SJSA1 (cell line): ENCODE measurements around the gene FJX1. TPM values are rescaled to one million over a fixed set of nuclear protein-coding genes. Genes with fewer than 3 reads are reported as not detected.

Experiments
- DNase-seq, 2 experiments: peaks; one replicate each; pipeline ENCODE4 v3.0.0-alpha.2; 2015 to 2020; ENCODE audit warnings: low spot score in 2 of 2, low read depth in 1 of 2
- H3K27ac ChIP-seq: fragments of 250-450 bp; sonication (Bioruptor Pico); 2 replicates; pipeline ENCODE4 v1.5.1; 2020; ENCODE audit warnings: mild to moderate bottlenecking, moderate library complexity
- H3K27me3 ChIP-seq: fragments of 250-450 bp; sonication (Bioruptor Pico); replicated peaks from 2 replicates; pipeline ENCODE4 v1.5.1; 2020; ENCODE audit warnings: mild to moderate bottlenecking, moderate library complexity
- H3K36me3 ChIP-seq: fragments of 250-450 bp; sonication (Bioruptor Pico); 2 replicates; pipeline ENCODE4 v1.5.1; 2020; ENCODE audit warnings: mild to moderate bottlenecking
- H3K4me1 ChIP-seq: fragments of 250-450 bp; sonication (Bioruptor Pico); replicated peaks from 2 replicates; pipeline ENCODE4 v1.6.1; 2021; ENCODE audit warnings: mild to moderate bottlenecking
- H3K4me3 ChIP-seq: fragments of 250-450 bp; sonication (Bioruptor Pico); 2 replicates; pipeline ENCODE4 v1.5.1; 2020; ENCODE audit warnings: mild to moderate bottlenecking
- H3K9me3 ChIP-seq: fragments of 250-450 bp; sonication (Bioruptor Pico); replicated peaks from 2 replicates; pipeline ENCODE4 v1.5.1; 2020; ENCODE audit warnings: mild to moderate bottlenecking
- total RNA-seq: library from RNA; depleted of rRNA; stranded (reverse); fragments of >200 nt; shearing (Covaris generic); gene quantifications from 2 replicates; pipeline ENCODE4 v1.2.3, GENCODE V29; 2014

FJX1 gene
- total RNA-seq, 1 experiment from 2014 or later: 31.7 TPM

- Histone ChIP-seq H3K4me3 (no peak overlapping the region), H3K4me1 (peaks cover 69% of the 10 kb centered on the region), H3K27me3 (no peaks in the 10 kb centered on the region), H3K36me3 (no peaks in the 10 kb centered on the region), H3K27ac (no peak overlapping the region), H3K9me3 (no peaks in the 10 kb centered on the region)
- DNase-seq: no peak
Measured at GRCh38 chr11:35590412-35590811, 27.8 kb upstream of the FJX1 start.

GRCh38 chr11:35593143-35593542 is 25.1 kb upstream of the FJX1 start:
- no peak overlapping the region for H3K4me3 ChIP-seq
- peak; percentile 80 to 83 for DNase-seq
- H3K4me1 ChIP-seq: peaks cover 67% of the 10 kb centered on the region
- no peaks in the 10 kb centered on the region; the same call in 1 of the 2 replicates for H3K9me3 ChIP-seq
- no peaks in the 10 kb centered on the region for H3K27me3 ChIP-seq
- peak overlapping the region; percentile 45; the same call in 1 of the 2 replicates for H3K27ac ChIP-seq
- no peaks in the 10 kb centered on the region for H3K36me3 ChIP-seq

GRCh38 chr11:35594680-35595079 is 23.6 kb upstream of the FJX1 start:
- H3K27ac ChIP-seq: no peak overlapping the region
- DNase-seq: no peak
- H3K4me1 ChIP-seq: peaks cover 60% of the 10 kb centered on the region
- H3K4me3 ChIP-seq: no peak overlapping the region
- H3K27me3 ChIP-seq: no peaks in the 10 kb centered on the region
- no peaks in the 10 kb centered on the region; the same call in 1 of the 2 replicates for H3K9me3 ChIP-seq
- no peaks in the 10 kb centered on the region for H3K36me3 ChIP-seq

- Histone ChIP-seq H3K9me3 (no peaks in the 10 kb centered on the region; the same call in 1 of the 2 replicates), H3K27me3 (no peaks in the 10 kb centered on the region), H3K4me3 (no peak overlapping the region), H3K27ac (no peak overlapping the region), H3K4me1 (peaks cover 36% of the 10 kb centered on the region), H3K36me3 (no peaks in the 10 kb centered on the region)
- DNase-seq: no peak
Measured at GRCh38 chr11:35598254-35599125, 19.8 kb upstream of the FJX1 start.

- Histone ChIP-seq H3K4me3 (no peak overlapping the region), H3K9me3 (no peaks in the 10 kb centered on the region; the same call in 1 of the 2 replicates), H3K27ac (no peak overlapping the region), H3K4me1 (peaks cover 30% of the 10 kb centered on the region), H3K27me3 (no peaks in the 10 kb centered on the region), H3K36me3 (no peaks in the 10 kb centered on the region)
- no peak for DNase-seq
Measured at GRCh38 chr11:35600331-35600838, 17.9 kb upstream of the FJX1 start.

GRCh38 chr11:35602160-35602793 is 16.0 kb upstream of the FJX1 start:
- Histone ChIP-seq H3K9me3 (no peaks in the 10 kb centered on the region), H3K4me1 (peaks cover 16% of the 10 kb centered on the region), H3K4me3 (no peak overlapping the region), H3K27me3 (no peaks in the 10 kb centered on the region), H3K27ac (no peak overlapping the region), H3K36me3 (no peaks in the 10 kb centered on the region)
- DNase-seq: no peak

GRCh38 chr11:35602979-35603378 is 15.3 kb upstream of the FJX1 start:
- Histone ChIP-seq H3K4me3 (no peak overlapping the region), H3K9me3 (no peaks in the 10 kb centered on the region), H3K27ac (no peak overlapping the region), H3K36me3 (no peaks in the 10 kb centered on the region), H3K27me3 (no peaks in the 10 kb centered on the region), H3K4me1 (peaks cover 9% of the 10 kb centered on the region; the same call in 1 of the 2 replicates)
- no peak for DNase-seq

- no peaks in the 10 kb centered on the region for H3K27me3 ChIP-seq
- H3K4me1 ChIP-seq: no peaks in the 10 kb centered on the region
- H3K27ac ChIP-seq: no peak overlapping the region
- no peaks in the 10 kb centered on the region for H3K36me3 ChIP-seq
- H3K9me3 ChIP-seq: no peaks in the 10 kb centered on the region
- DNase-seq: no peak
- no peak overlapping the region for H3K4me3 ChIP-seq
Measured at GRCh38 chr11:35605706-35606105, 12.6 kb upstream of the FJX1 start.

GRCh38 chr11:35606206-35606605 is 12.1 kb upstream of the FJX1 start:
- Histone ChIP-seq H3K4me3 (no peak overlapping the region), H3K36me3 (no peaks in the 10 kb centered on the region), H3K27me3 (no peaks in the 10 kb centered on the region), H3K27ac (no peak overlapping the region), H3K9me3 (no peaks in the 10 kb centered on the region), H3K4me1 (no peaks in the 10 kb centered on the region)
- DNase-seq: no peak

- H3K27ac ChIP-seq: no peak overlapping the region
- no peak for DNase-seq
Measured at GRCh38 chr11:35608502-35608901, 9.8 kb upstream of the FJX1 start.

GRCh38 chr11:35609656-35610055 is 8.6 kb upstream of the FJX1 start:
- H3K9me3 ChIP-seq: no peaks in the 10 kb centered on the region
- no peak overlapping the region for H3K4me3 ChIP-seq
- H3K4me1 ChIP-seq: no peaks in the 10 kb centered on the region
- no peak overlapping the region for H3K27ac ChIP-seq
- H3K36me3 ChIP-seq: no peaks in the 10 kb centered on the region
- no peak for DNase-seq
- no peaks in the 10 kb centered on the region for H3K27me3 ChIP-seq

More at GRCh38 chr11:35608502-35608901, 9.8 kb upstream of the FJX1 start:
- no peak overlapping the region for H3K4me3 ChIP-seq
- no peaks in the 10 kb centered on the region for H3K27me3 ChIP-seq
- no peaks in the 10 kb centered on the region for H3K9me3 ChIP-seq
- H3K36me3 ChIP-seq: no peaks in the 10 kb centered on the region
- H3K4me1 ChIP-seq: no peaks in the 10 kb centered on the region

- H3K27ac ChIP-seq: no peak overlapping the region
- H3K9me3 ChIP-seq: no peaks in the 10 kb centered on the region
- H3K4me3 ChIP-seq: no peak overlapping the region
- no peak for DNase-seq
- H3K4me1 ChIP-seq: no peaks in the 10 kb centered on the region
- no peaks in the 10 kb centered on the region for H3K36me3 ChIP-seq
- no peaks in the 10 kb centered on the region for H3K27me3 ChIP-seq
Measured at GRCh38 chr11:35610631-35611030, 7.6 kb upstream of the FJX1 start.

GRCh38 chr11:35611741-35612140 is 6.5 kb upstream of the FJX1 start:
- Histone ChIP-seq H3K36me3 (no peaks in the 10 kb centered on the region), H3K4me3 (no peak overlapping the region), H3K4me1 (peaks cover 9% of the 10 kb centered on the region), H3K27ac (no peak overlapping the region), H3K27me3 (no peaks in the 10 kb centered on the region), H3K9me3 (no peaks in the 10 kb centered on the region)
- no peak for DNase-seq

GRCh38 chr11:35614939-35615569 is 3.2 kb upstream of the FJX1 start:
- DNase-seq: no peak
- Histone ChIP-seq H3K27ac (no peak overlapping the region), H3K4me3 (no peak overlapping the region), H3K27me3 (no peaks in the 10 kb centered on the region), H3K36me3 (peaks cover 9% of the 10 kb centered on the region; the same call in 1 of the 2 replicates), H3K9me3 (no peaks in the 10 kb centered on the region), H3K4me1 (peaks cover 32% of the 10 kb centered on the region)
